ENCODE results near the gene MAPK12. TPM values are rescaled to one million over a fixed set of nuclear protein-coding genes. Genes with fewer than 3 reads are reported as not detected.
A peak's percentile ranks its signal among the peaks of the same experiment; 100 is the strongest.

The MAPK12 gene
- total RNA-seq, 1 donor from 2014 or later = 63.3 TPM

DNA sequence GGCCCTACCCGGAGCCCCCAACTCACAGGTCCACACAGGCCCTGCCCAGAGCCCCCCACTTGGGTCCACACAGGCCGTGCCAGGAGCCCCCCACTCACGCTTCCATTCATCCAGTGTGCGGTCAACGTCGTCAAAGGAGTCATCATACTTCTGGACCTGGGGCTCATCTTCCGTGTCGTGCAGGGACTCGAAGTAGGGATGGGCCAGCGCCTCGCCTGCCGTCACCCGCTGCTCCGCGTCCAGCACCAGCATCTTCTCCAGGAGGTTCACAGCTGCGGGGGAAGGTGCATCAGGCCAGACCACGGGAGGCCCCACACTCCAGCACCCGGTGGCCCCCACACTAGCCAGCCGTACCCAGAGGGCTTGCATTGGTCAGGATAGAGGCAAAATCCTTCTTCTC, 6.4 kb downstream of the MAPK12 start:
- DNase-seq (ENCODE audit: low spot score in 2 of 2, unreplicated experiment in 2 of 2) = no peak
- no peak for TF ChIP-seq CTCF (IDR thresholded peaks at IDR 0.05; ENCODE audit: unreplicated experiment)
- H3K36me3 Mint-ChIP-seq = no peaks in the 10 kb centered on the region
- no peak overlapping the region for H3K27ac Mint-ChIP-seq
- no peak overlapping the region for H3K4me3 Mint-ChIP-seq
- no peaks in the 10 kb centered on the region for H3K9me3 Mint-ChIP-seq
- H3K4me1 Mint-ChIP-seq = peaks cover 5% of the 10 kb centered on the region
- no peaks in the 10 kb centered on the region for H3K27me3 Mint-ChIP-seq (ENCODE audit: low read depth)

DNA sequence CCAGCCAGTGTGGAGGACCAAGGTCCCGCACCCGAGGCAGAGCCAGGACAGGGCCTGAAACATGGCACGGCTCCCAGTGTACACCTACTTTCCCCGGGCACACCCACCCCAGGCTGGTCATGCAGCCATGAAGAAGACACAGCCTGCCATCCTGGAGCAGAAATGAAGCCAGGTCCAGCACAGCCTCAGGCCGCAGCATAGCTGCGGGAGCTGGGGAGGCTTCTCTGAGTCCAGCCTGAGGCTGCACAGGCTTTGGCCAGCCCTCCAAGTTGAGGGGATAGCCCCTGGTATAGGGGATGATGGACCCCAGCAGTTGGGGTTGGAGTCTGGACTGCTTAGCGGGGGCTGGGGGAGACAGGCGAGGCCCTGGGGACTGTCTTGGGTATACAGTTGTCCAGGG, 7.5 kb downstream of the MAPK12 start:
- no peak overlapping the region for H3K4me3 Mint-ChIP-seq

GRCh38 chr22:50253046-50253915, 8.2 kb downstream of the MAPK12 start:
- no peak for DNase-seq (ENCODE audit: low spot score in 2 of 2, unreplicated experiment in 2 of 2)
- Mint-ChIP-seq H3K36me3 (no peaks in the 10 kb centered on the region), H3K4me1 (peaks cover 6% of the 10 kb centered on the region), H3K4me3 (no peak overlapping the region), H3K27ac (no peak overlapping the region), H3K27me3 (ENCODE audit: low read depth) (no peaks in the 10 kb centered on the region), H3K9me3 (no peaks in the 10 kb centered on the region)
- TF ChIP-seq CTCF (IDR thresholded peaks at IDR 0.05; ENCODE audit: unreplicated experiment) = no peak

More for the DNA sequence above, 7.5 kb downstream of the MAPK12 start:
- Mint-ChIP-seq H3K36me3 (no peaks in the 10 kb centered on the region), H3K27me3 (ENCODE audit: low read depth) (no peaks in the 10 kb centered on the region), H3K9me3 (no peaks in the 10 kb centered on the region), H3K4me1 (peaks cover 6% of the 10 kb centered on the region), H3K27ac (no peak overlapping the region)
- no peak for DNase-seq (ENCODE audit: low spot score in 2 of 2, unreplicated experiment in 2 of 2)
- no peak for TF ChIP-seq CTCF (IDR thresholded peaks at IDR 0.05; ENCODE audit: unreplicated experiment)

GRCh38 chr22:50252082-50253045, 9.1 kb downstream of the MAPK12 start:
- peak in 1 of 2 experiments; percentile 73 for DNase-seq (ENCODE audit: low spot score in 2 of 2, unreplicated experiment in 2 of 2)
- H3K4me1 Mint-ChIP-seq = peaks cover 8% of the 10 kb centered on the region
- H3K9me3 Mint-ChIP-seq = no peaks in the 10 kb centered on the region
- H3K27me3 Mint-ChIP-seq (ENCODE audit: low read depth) = no peaks in the 10 kb centered on the region
- H3K4me3 Mint-ChIP-seq = peak overlapping the region; percentile 44
- TF ChIP-seq CTCF (IDR thresholded peaks at IDR 0.05; ENCODE audit: unreplicated experiment) = peak; percentile 15
- no peaks in the 10 kb centered on the region for H3K36me3 Mint-ChIP-seq
- H3K27ac Mint-ChIP-seq = no peak overlapping the region

DNA sequence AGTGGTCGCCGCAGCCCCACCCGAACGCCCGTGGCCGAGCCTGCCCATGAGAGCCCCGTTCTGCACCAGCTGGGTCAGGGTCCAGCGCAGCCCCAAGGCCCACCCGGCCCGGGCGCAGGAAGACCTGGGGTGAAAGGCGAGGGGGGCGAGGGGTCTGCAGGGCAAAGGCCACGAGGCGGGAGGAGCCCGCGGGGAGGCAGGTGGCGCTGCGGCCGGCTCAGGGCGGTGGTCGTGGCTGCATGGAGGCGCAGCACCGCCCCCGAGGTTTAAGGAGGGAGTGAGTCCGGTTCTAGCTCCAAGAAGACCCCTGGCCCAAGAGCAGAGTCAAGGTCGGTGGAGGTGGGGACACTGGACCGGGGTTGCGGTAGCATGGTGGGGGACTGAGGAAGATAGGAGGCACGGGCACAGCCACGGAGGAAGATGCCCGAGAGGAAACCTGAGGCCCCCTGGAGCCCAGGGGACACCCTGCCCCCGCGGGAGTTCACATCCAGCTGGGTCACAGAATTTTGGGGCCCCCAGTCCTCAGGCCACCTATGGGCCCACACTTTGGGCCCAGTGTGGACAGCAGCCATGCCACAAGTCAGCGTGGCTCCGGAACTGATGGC, 9.9 kb downstream of the MAPK12 start:
- Mint-ChIP-seq H3K4me1 (peaks cover 8% of the 10 kb centered on the region), H3K27ac (peak overlapping the region; percentile 25), H3K36me3 (no peaks in the 10 kb centered on the region), H3K4me3 (peak overlapping the region; percentile 44), H3K27me3 (ENCODE audit: low read depth) (no peaks in the 10 kb centered on the region), H3K9me3 (no peaks in the 10 kb centered on the region)
- DNase-seq (ENCODE audit: low spot score in 2 of 2, unreplicated experiment in 2 of 2) = no peak
- no peak for TF ChIP-seq CTCF (IDR thresholded peaks at IDR 0.05; ENCODE audit: unreplicated experiment)
